Loucy (cell line): Measurements from ENCODE around the gene TXNRD1.

Experiments
- EZH2phosphoT487 ChIP-seq: fragments of 200-600 bp; IDR thresholded peaks from 2 replicates; pipeline ENCODE4 v1.6.1; 2018; ENCODE audit warnings: antibody characterized with exemption, mild to moderate bottlenecking, moderate library complexity, borderline replicate concordance
- TF ChIP-seq, protein P1 (sequence below): fragments of 200-600 bp; sonication (generic); conservative IDR thresholded peaks from 2 replicates; pipeline ENCODE4 v1.5.1; 2014; ENCODE audit warnings: mild to moderate bottlenecking, antibody characterized with exemption, low read length

- TF ChIP-seq, protein P1, sequence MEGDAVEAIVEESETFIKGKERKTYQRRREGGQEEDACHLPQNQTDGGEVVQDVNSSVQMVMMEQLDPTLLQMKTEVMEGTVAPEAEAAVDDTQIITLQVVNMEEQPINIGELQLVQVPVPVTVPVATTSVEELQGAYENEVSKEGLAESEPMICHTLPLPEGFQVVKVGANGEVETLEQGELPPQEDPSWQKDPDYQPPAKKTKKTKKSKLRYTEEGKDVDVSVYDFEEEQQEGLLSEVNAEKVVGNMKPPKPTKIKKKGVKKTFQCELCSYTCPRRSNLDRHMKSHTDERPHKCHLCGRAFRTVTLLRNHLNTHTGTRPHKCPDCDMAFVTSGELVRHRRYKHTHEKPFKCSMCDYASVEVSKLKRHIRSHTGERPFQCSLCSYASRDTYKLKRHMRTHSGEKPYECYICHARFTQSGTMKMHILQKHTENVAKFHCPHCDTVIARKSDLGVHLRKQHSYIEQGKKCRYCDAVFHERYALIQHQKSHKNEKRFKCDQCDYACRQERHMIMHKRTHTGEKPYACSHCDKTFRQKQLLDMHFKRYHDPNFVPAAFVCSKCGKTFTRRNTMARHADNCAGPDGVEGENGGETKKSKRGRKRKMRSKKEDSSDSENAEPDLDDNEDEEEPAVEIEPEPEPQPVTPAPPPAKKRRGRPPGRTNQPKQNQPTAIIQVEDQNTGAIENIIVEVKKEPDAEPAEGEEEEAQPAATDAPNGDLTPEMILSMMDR, result no peak
- TF ChIP-seq EZH2phosphoT487, result no peak
Measured at GRCh38 chr12:104281636-104282035, 66.1 kb downstream of the TXNRD1 start.
